Activated naive CD4-positive, alpha-beta T cell treated with anti-CD3 and anti-CD28 coated beads for 36 hours (primary cell): ENCODE data around the gene TRPM3. TPM values are rescaled to one million over a fixed set of nuclear protein-coding genes. Genes with fewer than 3 reads are reported as not detected.

Experiments used
- CTCF ChIA-PET: fragments of 350-600 bp; sonication (Branson Sonifier 250); formaldehyde crosslinking; loops from one replicate; lab custom pipeline; 2021; ENCODE audit warnings: antibody characterized with exemption; lab: Charles Lee
- DNase-seq: peaks from one replicate; pipeline ENCODE4 v3.0.0-alpha.2; 2020
- H3K27ac Mint-ChIP-seq: one replicate; pipeline ENCODE4 v1.8.0; 2021; ENCODE audit warnings: mild to moderate bottlenecking, mixed read lengths
- H3K27me3 Mint-ChIP-seq: one replicate; pipeline ENCODE4 v1.8.0; 2021; ENCODE audit warnings: low read depth, mixed read lengths
- H3K36me3 Mint-ChIP-seq: one replicate; pipeline ENCODE4 v1.8.0; 2021; ENCODE audit warnings: low read depth, mixed read lengths
- H3K4me1 Mint-ChIP-seq: one replicate; pipeline ENCODE4 v1.8.0; 2021; ENCODE audit warnings: low read depth, mixed read lengths
- H3K4me3 Mint-ChIP-seq: one replicate; pipeline ENCODE4 v1.8.0; 2021; ENCODE audit warnings: mild to moderate bottlenecking, moderate library complexity, mixed read lengths
- H3K9me3 Mint-ChIP-seq: one replicate; pipeline ENCODE4 v1.8.0; 2021; ENCODE audit warnings: mixed read lengths
- intact Hi-C: fragments of 100-400 bp; cut with micrococcal nuclease; formaldehyde crosslinking; loops from one replicate; pipeline ENCODE4 v1.15.1; 2023
- microRNA-seq: library from miRNA; unstranded; fragments of <30 nt; microRNA quantifications from one replicate; pipeline ENCODE4 v1.2.0, GENCODE V29; 2022; ENCODE audit warnings: borderline microRNAs expressed, borderline replicate concordance
- total RNA-seq, 2 experiments: library from RNA; stranded (reverse); gene quantifications; one replicate each; pipeline ENCODE4 v1.2.3, GENCODE V29; 2021

Gene TRPM3
- total RNA-seq, 2 experiments from 2014 or later, result 0.02 TPM; not detected in 1

- Mint-ChIP-seq H3K9me3 (no peaks in the 10 kb centered on the region), H3K27ac (peak overlapping the region; percentile 1), H3K27me3 (no peaks in the 10 kb centered on the region), H3K4me1 (peaks cover 17% of the 10 kb centered on the region), H3K4me3 (no peak overlapping the region), H3K36me3 (no peaks in the 10 kb centered on the region)
- DNase-seq, result no peak
- intact Hi-C loops, result loop anchor here (2.0 to 5.0 kb wide), 2 partner anchors 67 to 133 kb away; no protein-coding TSS in a partner anchor
- CTCF ChIA-PET, result interaction anchor here (0.6 to 2.4 kb wide), 11 partner anchors 13 to 117 kb away, joined by 3 to 12 read pairs (median 3); partner anchors contain the start of gene KLF9
These were observed 636.1 kb downstream of the TRPM3 start for GRCh38 chr9:70485273-70485858.

- no peaks in the 10 kb centered on the region for H3K27me3 Mint-ChIP-seq
- H3K4me1 Mint-ChIP-seq, result peaks cover 17% of the 10 kb centered on the region
- CTCF ChIA-PET, result interaction anchor here (0.6 to 2.4 kb wide), 14 partner anchors 12 to 144 kb away, joined by 3 to 12 read pairs (median 3); partner anchors contain the start of gene KLF9
- no peaks in the 10 kb centered on the region for H3K9me3 Mint-ChIP-seq
- no peak overlapping the region for H3K27ac Mint-ChIP-seq
- intact Hi-C loops, result loop anchor here (1.0 to 5.0 kb wide), 3 partner anchors 17 to 132 kb away; no protein-coding TSS in a partner anchor
- no peak for DNase-seq
- no peaks in the 10 kb centered on the region for H3K36me3 Mint-ChIP-seq
- no peak overlapping the region for H3K4me3 Mint-ChIP-seq
These were observed 636.9 kb downstream of the TRPM3 start for GRCh38 chr9:70484232-70485130.

GRCh38 chr9:70481471-70481870 is 640.0 kb downstream of the TRPM3 start:
- Mint-ChIP-seq H3K27ac (no peak overlapping the region), H3K4me1 (peaks cover 17% of the 10 kb centered on the region), H3K27me3 (no peaks in the 10 kb centered on the region), H3K9me3 (no peaks in the 10 kb centered on the region), H3K4me3 (no peak overlapping the region), H3K36me3 (no peaks in the 10 kb centered on the region)
- CTCF ChIA-PET, result interaction anchor here (0.9 kb wide), 1 partner anchor 119 kb away, joined by 3 read pairs; no protein-coding TSS in a partner anchor
- DNase-seq, result no peak
- intact Hi-C loops, result no loop called here

GRCh38 chr9:70480405-70480980 is 640.9 kb downstream of the TRPM3 start:
- no peak for DNase-seq
- Mint-ChIP-seq H3K4me3 (no peak overlapping the region), H3K36me3 (no peaks in the 10 kb centered on the region), H3K27me3 (no peaks in the 10 kb centered on the region), H3K4me1 (peaks cover 14% of the 10 kb centered on the region), H3K9me3 (no peaks in the 10 kb centered on the region), H3K27ac (no peak overlapping the region)
- intact Hi-C loops, result no loop called here
- CTCF ChIA-PET, result interaction anchor here (0.6 to 1.0 kb wide), 4 partner anchors 11 to 122 kb away, joined by 3 to 4 read pairs (median 4); no protein-coding TSS in a partner anchor

- no peak for DNase-seq
- H3K9me3 Mint-ChIP-seq, result no peaks in the 10 kb centered on the region
- no peak overlapping the region for H3K4me3 Mint-ChIP-seq
- no peak overlapping the region for H3K27ac Mint-ChIP-seq
- H3K27me3 Mint-ChIP-seq, result no peaks in the 10 kb centered on the region
- intact Hi-C loops, result no loop called here
- CTCF ChIA-PET, result interaction anchor here (0.6 to 1.3 kb wide), 4 partner anchors 11 to 122 kb away, joined by 3 to 4 read pairs (median 4); no protein-coding TSS in a partner anchor
- no peaks in the 10 kb centered on the region for H3K36me3 Mint-ChIP-seq
- H3K4me1 Mint-ChIP-seq, result peaks cover 12% of the 10 kb centered on the region
These were observed 641.5 kb downstream of the TRPM3 start for GRCh38 chr9:70479880-70480291.

Small RNA genes within 50 kb of the gene (microRNA-seq; reads per million reads assigned to microRNA genes)
- gene MIR204, result not detected
